Measurements from ENCODE around the gene MMP25.
A peak's percentile ranks its signal among the peaks of the same experiment; 100 is the strongest.
"Not testable (repeated sequence)": the region's sequence is repeated elsewhere in the genome, so short reads cannot be mapped to it uniquely, and the experiment has no call there.

Gene MMP25

GRCh38 chr16:3056336-3057180 is 10.2 kb downstream of the MMP25 start:
- DNase-seq: no peak

GRCh38 chr16:3057181-3058138 is 11.1 kb downstream of the MMP25 start:
- no peak for DNase-seq

GRCh38 chr16:3058139-3059030 is 12.0 kb downstream of the MMP25 start:
- peak; percentile 52 for DNase-seq

- DNase-seq: peak; percentile 86
Observed at GRCh38 chr16:3059041-3059722, 12.8 kb downstream of the MMP25 start.

- DNase-seq: no peak
Observed at GRCh38 chr16:3059723-3060242, 13.4 kb downstream of the MMP25 start.

- DNase-seq: no peak
Observed at GRCh38 chr16:3060339-3061127, 14.2 kb downstream of the MMP25 start.

- DNase-seq: no peak
Observed at GRCh38 chr16:3062553-3062952, 16.2 kb downstream of the MMP25 start.

- DNase-seq: no peak
Observed at GRCh38 chr16:3063625-3064386, 17.4 kb downstream of the MMP25 start.

- peak; percentile 77 for DNase-seq
Observed at GRCh38 chr16:3065069-3065741, 18.8 kb downstream of the MMP25 start, which contains the start of gene IL32. TSS of gene IL32 (plus strand) at chr16:3065640. CDS start at chr16:3065812, 172 bp downstream.

GRCh38 chr16:3065742-3066439 is 19.5 kb downstream of the MMP25 start:
- DNase-seq: peak; percentile 44

GRCh38 chr16:3066440-3066748 is 20.0 kb downstream of the MMP25 start:
- DNase-seq: no peak

- no peak for DNase-seq
Observed at GRCh38 chr16:3068487-3068886, 22.1 kb downstream of the MMP25 start.

GRCh38 chr16:3069146-3069545 is 22.8 kb downstream of the MMP25 start:
- DNase-seq: not testable (repeated sequence)

- no peak for DNase-seq
Observed at GRCh38 chr16:3070608-3071111, 24.3 kb downstream of the MMP25 start.

GRCh38 chr16:3071655-3072054 is 25.3 kb downstream of the MMP25 start:
- DNase-seq: no peak

GRCh38 chr16:3072148-3072547 is 25.8 kb downstream of the MMP25 start:
- DNase-seq: not testable (repeated sequence)

GRCh38 chr16:3072576-3073263 is 26.4 kb downstream of the MMP25 start:
- not testable (repeated sequence) for DNase-seq

- DNase-seq: no peak
Observed at GRCh38 chr16:3073448-3073847, 27.1 kb downstream of the MMP25 start.

Data from stimulated activated CD4-positive, alpha-beta T cell treated with anti-CD3 and anti-CD28 coated beads, Interleukin-4, amount 100 ng/mL, for 24 hours (primary cell).